GM21825 (cell line): ENCODE measurements around the gene TSPAN17.

Source experiments
- ATAC-seq: cut with Tn5 transposase; IDR thresholded peaks from one replicate; pipeline ENCODE4 v1.9.1; 2021; ENCODE audit warnings: mild to moderate bottlenecking, moderate library complexity; ENCODE audit not compliant: unreplicated experiment

Gene TSPAN17

DNA sequence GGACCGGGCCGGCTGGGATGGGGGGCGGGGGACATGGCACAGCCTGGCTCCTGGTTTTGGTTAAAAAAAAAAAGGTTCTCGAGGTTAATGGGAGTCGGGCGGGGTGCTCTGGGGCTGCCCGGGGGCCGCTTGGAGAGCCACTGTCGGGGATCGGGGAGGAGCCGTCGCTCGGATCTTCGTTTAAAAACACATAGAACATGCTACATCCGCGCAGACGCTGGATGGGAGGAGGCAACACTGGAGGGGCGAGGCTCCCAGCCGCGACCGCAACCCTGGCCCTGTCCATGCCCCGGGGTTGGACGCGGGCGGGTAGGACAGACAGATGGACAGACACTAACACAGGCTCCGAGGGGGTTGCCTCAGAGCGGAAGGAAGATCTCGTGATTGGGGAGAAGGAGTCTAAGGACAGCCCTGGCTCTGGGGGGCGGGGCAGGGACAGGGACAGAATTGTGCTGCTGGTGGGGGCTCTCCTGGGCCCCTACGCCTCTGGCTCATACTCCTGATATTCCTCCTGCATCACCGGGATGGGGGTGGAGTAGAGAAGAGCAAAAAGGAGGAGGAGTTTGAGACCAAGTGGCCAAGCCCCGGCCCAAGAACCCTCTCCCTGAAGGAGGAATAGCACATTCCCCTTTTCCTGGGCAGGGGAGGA lies 26.8 kb upstream of the TSPAN17 start:
- ATAC-seq: no peak

DNA sequence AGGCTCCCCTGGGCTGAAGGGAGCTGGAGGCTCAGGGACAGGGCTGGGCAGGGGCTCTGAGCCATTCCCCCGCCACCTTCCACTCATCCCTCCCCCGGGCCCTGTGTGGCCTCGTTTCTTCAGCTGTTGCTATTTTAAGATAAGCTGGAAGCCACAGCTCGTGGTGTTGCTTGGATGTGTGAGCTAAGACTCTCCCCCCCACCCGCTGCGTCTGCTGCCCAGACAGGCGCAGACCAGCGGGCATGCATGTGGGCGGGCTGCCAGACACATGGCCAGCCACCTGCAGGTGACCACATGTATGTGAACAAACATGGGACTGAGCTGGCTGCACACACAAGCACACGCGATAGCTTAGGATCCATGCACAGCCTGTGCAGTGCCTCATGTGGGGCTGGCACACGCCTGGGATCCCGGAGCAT lies 25.6 kb upstream of the TSPAN17 start:
- ATAC-seq: no peak

DNA sequence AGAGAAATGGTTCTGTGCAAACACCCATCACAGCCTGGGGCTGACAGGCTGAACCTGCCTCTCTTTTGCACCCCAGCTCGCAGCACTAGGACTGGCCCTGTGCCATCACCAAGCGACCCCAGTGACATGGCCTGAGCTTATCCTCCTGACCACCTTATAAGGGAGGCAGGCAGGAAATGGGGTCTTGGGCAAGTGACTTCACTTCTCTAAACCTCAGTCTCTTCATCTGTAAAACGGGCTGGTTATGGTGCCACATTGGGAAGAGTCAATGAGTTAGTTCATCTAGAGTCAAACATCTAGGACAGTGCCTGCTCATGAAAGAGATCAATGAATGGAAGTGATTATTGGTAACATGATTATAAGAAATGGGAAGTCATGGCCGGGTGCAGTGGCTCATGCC lies 23.1 kb upstream of the TSPAN17 start:
- no peak for ATAC-seq

DNA sequence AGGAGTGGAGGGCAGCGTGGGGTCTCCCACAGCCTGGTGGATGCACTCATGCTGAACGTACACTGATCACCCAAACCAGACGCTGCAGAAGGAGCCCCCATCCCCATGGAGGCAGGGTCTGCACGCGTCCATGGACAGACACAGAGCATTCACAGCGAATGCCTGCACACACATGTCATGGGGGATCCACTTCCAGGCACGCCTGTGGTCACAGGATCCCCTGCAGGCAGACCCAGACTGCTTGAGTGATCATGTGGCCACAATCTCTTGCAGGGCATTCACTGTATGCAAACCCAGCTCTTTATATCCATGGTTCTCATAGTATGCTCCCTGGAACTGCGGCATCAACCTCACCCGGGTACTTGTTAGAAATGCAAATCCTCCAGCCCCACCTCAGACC lies 22.3 kb upstream of the TSPAN17 start:
- no peak for ATAC-seq

DNA sequence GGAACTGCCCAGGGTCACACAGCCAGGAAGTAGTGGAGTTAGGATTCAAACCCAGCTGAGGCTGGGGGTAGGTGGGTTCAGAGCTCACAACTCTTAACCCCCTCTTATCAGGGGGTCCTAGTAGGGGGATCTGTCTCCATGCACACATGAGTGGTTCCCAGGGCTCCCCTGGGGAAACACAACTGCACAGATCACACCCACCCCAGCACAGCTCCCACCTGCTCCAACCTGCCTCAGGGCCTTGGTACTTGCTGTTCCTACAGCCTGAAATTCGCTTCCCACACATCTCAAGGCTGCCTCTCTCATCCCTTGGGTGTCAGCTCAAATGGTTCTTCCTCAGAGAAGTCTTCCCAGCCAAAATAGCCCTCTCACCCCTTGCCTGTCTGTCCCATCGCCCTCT lies 21.8 kb upstream of the TSPAN17 start:
- no peak for ATAC-seq

DNA sequence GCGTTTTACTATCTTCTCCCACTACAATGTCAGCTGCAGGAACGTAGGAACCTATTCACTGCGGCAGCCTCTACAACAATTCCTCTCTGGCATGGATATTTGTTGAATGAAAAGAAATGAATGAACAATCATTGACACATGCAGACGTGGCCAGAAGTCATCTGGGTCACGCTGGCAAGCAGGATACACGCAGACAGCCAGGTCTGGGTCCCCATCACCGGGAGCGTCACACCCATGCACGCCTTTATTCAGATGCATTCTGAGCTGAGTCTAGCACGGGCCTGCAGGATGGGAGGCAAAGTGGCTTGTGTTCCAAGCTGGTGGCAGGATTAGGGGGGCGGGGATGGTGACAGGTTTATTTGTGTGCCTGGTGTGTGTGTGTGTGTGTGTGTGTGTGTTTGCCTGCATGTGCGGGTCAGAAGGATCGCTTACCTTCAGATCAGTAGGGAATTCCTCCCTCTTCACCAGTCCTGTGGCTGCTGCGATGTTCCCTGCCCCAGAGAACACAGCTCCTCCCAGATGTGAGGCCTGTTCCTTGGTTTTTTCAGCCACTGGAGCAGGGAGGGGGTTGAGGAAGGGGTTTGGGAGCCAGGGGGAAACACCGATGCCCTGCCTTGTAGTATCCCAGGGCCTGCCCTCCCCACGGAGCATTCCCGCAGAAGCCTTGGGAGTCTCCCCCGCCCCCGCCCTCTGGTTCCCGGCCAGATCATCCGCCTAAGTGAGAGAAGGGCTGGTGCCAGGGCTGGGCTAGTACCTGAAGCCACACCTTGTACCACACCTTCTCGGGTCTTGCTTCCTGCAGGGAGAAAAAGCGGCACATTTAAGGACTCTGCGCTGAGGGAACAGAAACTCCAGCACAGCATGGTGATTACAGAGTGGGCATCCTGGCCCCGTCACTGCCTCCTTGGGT lies 21.1 kb upstream of the TSPAN17 start:
- ATAC-seq: no peak

DNA sequence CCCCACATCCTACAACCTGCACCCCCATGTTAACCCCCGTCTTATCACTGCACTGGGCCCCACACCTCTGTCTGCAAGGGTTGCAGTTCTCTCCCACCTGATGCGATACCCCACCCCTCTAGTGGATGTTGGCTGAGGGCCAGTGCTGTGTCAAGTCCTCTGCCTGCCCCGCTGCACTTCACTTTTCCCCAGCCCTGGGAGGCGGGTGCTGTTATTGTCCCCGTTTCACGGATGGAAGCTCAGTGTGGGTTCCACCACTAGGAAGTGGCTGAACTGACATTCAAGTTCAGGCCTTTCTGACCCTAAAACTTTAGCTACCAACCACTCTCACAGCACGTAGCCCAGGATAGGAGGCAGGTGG lies 20.4 kb upstream of the TSPAN17 start:
- no peak for ATAC-seq

DNA sequence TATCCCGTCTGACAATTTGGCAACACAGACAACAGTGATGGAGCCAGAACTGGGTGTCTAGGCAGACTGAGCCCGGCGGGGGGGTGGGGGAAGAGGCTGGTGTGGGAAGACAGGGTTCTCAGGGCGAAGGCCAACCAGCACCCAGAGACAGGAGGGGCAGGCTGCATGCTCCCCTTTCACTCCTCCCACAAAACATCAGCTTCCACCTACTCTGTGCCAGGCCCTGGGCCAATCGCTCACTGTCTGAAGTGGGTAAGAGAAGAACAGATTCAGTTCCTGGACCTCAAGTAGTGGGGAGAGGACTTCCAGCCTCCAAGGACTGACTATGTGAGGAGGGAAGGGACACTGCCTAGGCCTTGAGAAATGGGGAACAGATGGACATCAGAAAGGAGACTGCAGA lies 19.7 kb upstream of the TSPAN17 start:
- no peak for ATAC-seq

DNA sequence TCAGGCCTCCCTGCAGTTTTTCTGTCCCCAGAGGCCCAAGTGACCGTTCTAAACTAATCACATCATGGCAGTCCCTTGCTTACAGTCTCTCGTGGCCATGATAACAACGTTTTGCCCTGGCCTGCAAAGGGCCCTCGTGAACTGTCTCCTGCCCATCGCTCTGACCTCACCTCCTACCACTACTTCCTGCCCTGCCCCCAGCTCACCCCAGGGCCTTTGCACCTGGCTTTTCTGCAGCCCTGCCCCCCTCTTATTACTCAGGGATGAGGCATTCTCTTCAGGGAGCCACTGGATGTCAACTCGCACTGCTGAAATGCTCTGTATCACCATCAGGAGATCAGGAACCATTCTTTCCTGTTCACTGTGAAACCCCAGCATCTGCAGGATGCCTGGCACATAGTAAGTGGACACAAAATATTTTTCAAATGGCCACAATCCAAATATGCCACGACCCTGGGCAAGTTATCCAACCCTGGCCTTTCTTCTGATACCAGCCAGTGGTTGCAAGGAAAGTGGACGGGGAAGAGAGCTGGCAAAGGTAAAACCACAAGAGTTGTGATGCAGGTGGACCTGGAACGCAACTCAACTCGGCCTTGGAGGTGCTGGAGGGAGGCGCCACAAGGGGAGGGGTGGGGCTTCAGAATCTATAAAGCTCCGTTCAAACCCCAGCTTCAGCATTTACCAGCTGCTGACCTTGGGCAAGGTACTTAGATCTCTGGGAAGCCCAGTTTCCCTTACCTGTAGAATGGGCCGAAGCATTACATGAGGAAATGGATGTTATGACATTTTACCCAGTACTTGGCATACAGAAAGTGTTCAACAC lies 18.7 kb upstream of the TSPAN17 start:
- ATAC-seq: no peak

DNA sequence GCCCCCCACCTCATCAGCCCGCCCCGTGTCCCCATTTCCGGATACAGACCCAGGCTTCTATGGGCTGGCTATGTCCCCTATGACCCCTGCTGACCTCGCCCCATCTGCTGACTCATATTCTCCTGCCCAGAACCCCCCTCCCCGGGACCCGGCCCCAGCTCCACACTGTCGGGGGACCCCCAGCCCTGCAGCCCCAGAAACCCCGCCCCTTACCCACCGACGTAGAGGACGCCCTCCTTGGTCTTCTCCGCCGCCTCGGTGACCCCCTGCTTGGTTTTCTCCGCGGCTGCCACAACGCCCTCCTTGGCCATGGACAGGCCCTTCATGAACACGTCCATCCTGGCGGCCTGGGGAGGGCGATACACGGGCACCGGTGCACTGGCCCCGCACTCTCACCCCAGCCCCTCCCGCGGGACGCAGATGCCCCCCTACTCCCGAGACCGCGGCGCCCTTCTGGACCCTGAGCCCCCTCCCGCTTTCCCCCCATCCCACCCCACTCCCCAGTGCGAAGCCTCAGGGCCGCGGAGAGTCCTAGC lies 17.9 kb upstream of the TSPAN17 start:
- no peak for ATAC-seq

DNA sequence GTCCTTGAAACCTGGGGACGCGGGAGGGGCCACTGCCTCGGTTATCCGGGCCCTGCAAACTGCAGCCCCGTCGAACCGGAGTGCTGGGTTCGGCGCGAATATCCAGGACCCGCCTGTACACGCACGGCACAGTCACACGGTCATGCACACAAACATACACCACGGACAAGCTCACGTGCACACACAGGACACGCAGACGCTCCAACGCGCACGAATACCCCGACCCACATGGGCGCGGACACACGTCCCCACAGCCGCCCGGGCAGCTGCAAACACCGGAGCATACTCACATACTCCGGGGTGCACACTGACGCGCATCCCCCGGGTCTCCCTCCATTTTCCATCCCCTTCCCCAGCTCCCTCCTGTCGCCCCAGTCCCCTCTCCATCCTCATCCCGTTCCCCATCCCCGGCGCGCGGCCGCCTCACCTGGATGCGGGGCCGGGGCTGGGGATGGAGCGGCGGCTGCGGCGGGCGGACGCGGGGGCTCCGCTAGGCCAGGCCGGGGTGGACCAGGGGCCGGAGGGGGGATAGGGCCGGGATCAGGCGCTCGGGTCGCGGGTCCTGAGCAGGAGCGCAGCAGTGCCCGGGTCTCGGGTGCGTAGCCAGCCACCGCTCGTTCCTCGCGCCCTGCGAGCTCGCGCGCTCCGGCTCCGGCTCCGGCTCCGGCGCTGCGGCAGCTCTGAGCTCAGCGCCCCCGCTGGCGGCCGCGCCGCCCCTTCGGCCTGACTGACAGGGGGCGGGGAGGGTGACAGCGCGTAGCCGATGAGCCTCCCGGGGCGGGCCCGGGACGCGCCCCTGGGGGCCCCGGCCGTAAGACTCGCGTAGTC lies 17.2 kb upstream of the TSPAN17 start, which contains the start of the genes EIF4E1B and SNCB:
EIF4E1B (plus strand) TSS at position 823 of the 828 bp plus-strand sequence. CDS start 12,113 bp downstream, outside the sequence.
SNCB (minus strand) TSS at position 682 of the 828 bp plus-strand sequence. CDS start 880 bp downstream, outside the sequence.
- ATAC-seq: peak; percentile 58

DNA sequence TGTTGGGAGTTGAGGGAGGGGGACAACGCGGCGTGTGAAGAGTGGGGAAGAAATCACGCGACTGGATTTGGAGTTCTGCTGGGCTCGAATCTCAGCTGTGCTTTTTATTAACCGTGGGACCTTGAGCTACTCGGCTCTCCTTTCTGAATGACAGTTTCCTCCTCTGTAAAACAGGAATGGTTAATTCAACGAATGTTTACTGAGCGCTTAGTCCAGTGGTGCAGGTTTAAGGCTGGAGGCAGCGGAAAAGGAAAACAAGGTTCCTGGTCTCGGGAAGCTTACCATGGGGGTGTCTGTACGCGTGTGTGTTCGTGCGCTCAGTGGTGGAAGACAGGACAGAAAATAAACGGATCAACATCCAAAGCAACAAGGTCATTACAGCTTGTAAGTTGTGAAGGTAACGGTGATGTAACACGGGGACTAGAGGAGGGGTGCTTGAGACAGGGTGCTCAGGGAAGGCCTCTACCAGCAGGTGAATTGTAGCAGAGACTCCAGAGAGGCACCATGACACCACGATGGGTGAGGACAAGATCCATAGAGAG lies 16.5 kb upstream of the TSPAN17 start:
- ATAC-seq: no peak

DNA sequence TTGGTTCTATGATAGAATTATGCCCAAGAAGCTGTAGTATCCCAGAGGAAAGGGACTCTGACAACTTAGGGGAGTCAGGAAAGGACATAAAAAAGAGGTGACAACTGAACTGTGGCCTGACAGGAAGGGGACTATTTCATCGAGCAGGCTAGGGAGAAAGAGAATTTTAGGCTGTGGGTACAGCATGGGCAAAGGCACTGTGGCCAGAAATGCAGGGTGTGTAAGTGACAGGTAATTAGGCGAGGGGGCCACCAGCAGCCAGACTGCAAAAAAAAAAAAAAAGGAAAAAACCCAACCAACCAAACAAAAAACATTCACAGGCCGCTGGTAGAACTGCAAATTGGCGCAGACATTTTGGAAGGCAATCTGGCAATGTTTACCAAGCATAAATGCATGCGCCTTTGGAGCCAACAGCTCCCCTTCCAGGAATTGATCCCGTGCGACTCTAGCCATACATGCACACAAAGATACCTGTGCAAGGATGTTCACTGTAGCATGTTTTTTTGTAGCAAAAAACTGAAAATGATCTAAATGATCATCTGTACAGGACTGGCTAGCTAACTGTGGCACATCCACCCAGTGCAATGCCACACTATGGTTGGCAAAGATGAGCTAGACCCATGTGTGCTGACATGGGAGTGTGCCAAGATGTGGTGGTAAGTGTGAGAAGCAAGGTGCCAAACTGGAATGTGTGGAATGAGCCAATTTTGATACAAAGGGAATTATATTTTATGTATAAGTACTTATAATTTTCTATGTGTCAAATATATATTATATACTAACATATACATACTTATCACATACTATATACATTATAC lies 15.7 kb upstream of the TSPAN17 start:
- ATAC-seq: no peak

DNA sequence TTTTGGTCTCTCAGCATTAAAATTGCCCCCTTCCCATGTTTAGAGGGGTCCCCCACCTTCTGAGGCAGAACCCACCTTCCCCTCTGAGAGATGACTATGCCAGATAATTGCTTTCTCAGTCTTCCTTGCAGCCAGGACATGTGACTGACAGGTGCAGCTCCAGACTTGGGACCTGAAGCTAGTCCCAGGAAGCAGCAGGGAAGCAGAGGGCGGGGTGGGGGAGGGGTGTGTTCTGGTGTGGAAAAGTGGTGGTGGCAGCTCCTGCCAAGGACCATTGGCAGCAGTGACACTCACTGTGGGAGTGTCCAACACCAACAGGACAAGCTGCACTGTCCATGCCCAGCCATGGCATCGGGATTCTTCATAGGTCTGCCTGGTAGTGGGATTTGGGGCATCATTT lies 14.5 kb upstream of the TSPAN17 start:
- ATAC-seq: no peak

DNA sequence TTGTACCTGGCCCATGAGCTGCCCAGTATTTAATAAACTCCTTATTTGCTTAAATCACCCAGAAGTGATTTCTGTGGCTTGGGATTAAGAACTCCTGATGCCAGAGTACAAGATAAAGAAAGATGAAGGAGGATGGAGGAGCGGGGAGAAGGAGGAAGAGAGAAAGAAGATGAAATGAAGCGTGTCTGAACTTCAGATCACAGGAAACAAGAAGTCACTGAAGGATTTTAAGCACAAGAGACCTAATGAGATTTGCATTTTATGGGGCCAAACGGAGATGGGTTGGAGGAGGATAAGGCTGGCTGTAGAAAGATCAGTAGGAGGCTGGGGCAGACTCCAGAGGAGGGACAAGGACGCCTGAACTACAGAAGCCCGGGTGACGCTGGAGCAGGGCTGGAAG lies 13.7 kb upstream of the TSPAN17 start:
- no peak for ATAC-seq

DNA sequence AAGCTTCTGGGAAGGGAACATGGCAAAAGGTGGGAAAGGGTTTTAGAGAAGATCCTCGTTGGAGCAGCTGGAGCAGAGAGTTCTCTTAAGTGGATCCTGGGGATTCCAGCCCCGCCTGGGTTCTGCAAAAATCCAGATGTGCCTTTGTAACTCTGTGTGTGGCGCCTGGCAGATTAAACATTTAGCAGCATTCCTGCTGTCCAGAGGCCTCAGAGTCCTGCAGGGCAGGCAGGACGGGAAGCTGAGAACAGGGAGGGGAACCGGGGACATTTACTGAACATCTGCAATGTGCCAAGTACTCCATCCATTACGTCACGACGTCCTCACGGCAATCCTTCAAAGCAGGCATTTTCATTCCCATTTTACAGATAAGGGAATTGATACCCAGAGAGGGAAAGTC lies 10.9 kb upstream of the TSPAN17 start:
- no peak for ATAC-seq

DNA sequence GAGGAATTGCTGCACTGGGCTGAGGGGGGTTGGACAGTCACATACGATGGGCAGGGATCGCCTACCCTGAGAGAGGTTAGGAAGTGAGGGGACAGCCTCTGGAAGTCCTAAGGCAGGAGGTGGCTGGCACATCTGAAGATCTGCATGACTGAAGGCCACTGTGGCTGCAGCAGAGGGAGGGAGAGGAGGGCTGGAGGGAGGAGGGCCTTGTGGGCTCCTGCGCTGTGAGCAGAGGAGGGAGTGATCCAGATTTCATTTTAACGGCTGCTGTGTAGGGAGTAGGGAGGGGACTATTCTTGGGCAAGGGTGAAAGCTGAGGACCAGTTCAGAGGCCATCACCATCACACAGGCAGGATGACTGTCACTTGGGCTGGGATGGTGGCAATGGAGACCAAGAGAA lies 9.7 kb upstream of the TSPAN17 start:
- ATAC-seq: no peak

DNA sequence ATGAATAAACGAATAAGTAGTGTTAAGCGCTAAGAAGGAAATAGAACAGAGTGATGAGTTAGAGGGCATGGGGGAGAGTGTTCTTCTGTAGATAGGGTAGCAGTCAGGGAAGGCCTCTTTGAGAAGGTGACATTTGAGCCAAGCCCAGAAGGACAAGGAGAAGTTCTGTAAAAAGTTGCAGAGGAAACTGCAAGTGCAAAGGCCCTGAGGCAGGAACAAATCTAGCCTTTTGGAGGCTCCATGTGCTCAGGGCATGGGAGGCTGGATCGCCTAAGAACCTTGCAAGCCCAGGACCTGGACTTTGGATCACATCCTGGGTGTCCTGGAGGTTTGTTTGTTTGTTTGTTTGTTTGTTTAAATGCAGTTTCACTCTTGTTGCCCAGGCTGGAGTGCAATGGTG lies 8.8 kb upstream of the TSPAN17 start:
- ATAC-seq: no peak

DNA sequence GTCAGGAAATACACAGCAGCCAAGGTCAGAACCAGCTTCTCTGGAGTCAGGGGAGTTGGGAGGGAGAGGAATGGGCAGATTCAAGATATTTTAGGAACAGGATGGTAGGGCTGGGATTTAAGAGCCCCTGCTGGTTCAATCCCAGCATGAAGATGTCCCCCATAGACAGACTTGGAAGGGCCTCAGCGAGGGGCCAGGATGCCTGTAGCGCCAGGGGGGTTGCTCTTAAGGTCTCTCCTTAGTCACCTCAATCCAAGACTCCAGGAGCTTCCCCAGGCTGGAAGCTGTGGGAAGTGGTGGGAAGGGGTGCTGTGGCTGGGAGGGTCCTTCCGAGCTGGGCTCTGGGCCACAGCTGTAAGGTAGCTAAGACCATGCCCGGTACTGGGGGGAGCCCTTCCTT lies 8.1 kb upstream of the TSPAN17 start:
- no peak for ATAC-seq
